Activated naive CD4-positive, alpha-beta T cell treated with Interleukin-2 at 50 U/mL for 16 hours (primary cell): ENCODE data around the gene TARBP2.
"Not testable (repeated sequence)": the region's sequence is repeated elsewhere in the genome, so short reads cannot be mapped to it uniquely, and the experiment has no call there.

Source experiments
- DNase-seq: peaks from one replicate; pipeline ENCODE4 v3.0.0-alpha.2; 2020

Gene TARBP2

DNA sequence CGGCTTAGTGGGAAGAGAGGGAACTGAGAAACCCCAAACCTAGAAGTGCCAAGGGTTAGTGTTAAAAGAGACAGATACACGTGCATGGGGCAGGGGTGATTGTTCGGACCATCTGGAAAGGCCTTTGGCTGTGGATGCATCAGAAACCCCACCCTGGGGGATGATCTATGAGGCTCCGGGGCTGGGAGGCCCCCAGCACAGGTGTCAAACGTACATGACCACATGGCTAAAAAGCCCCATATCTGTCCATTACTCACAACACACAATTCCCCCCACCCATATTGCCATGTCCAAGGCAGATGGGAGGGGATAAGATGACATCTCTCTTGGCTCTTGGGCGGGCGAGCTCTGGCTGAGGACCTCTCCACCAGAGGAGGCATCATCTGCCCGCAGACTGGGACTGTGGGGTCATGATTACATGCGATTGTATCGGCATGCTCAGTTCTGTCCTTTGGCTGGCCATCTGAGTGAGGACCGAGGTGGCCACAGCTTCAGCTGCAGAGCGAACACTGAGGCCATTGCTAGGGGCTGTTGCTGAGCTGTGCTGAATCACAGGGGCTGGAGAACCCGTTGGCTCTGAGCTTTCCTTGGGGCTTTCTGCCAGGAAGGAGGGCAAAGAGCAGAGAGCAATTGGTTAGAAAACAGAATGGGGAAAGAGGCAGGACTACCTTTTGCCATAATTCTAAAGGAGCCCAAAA is 15.8 kb downstream of the TARBP2 start:
- DNase-seq = no peak

DNA sequence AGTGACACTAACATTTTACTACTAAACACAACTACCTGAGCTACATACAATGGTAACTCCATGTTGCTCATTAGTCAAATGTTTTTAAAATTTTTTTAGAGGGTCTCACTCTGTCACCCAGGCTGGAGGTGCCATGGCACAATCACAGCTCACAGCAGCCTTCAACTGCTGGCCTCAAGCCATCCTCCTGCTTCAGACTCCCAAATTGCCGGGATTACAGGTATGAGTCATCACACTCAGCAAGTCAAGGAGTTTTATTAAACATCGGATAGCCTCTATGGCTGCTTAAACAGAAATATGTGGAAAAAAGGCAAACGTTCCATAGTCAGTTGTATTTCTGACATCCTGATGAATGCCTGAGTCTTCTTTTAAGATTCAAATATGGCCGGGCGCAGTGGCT is 17.3 kb downstream of the TARBP2 start:
- no peak for DNase-seq

DNA sequence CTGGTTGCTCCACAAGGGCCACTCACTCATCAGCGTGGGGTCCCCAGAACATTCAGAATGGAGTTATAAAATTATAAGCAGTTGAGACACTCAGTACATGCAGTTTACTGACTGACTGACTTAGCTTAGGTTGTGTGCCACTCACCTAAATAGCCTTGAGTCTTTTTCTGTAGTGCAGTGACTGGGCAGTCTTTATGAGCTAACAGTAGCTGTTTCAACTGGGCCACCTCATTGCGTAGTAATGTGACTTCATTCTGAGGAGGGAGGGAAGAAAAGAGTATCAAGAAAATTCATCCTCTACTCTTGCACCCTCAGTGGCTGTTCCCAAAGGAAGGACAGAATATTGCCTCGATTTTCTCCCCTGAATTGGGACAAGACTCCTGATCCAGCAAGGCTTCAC is 22.0 kb downstream of the TARBP2 start:
- DNase-seq = no peak

DNA sequence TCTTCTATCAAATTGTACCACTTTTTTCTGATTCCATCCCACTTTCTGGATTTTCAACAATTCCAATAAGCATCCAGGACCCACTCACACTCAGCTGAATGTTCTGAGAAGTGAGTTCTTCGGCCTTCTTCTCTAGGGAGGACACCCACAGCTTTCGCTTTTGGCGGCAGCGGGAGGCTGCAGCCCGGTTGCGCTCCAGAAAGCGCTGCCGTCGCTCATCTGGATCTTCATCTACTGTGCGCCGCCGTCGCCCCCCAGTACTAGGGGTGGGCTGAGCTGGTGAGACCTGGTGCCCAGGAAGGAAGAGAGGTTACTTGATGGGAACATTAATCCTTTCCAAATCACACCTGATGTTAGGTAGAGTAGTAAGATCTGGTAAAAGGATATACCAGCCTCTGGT is 23.4 kb downstream of the TARBP2 start:
- no peak for DNase-seq

DNA sequence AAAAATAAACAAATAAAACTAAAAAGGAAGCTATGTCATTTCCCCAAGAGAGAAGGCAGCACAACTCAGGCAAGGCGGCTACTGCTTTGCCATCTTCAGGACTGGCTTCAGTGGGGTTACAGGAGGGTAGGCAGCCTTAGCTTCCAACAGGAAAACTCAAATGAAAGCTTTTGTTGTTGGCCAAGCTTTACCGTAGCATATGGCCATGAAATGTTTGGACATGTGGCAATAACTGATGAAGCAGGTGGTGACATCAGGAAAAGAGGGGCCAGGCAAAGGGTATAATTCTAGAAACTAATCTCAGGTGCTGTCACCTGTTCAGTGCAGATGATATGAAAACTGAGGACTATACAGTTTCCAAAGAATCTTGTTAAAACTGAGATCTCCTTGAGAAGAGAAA is 29.0 kb downstream of the TARBP2 start:
- no peak for DNase-seq

DNA sequence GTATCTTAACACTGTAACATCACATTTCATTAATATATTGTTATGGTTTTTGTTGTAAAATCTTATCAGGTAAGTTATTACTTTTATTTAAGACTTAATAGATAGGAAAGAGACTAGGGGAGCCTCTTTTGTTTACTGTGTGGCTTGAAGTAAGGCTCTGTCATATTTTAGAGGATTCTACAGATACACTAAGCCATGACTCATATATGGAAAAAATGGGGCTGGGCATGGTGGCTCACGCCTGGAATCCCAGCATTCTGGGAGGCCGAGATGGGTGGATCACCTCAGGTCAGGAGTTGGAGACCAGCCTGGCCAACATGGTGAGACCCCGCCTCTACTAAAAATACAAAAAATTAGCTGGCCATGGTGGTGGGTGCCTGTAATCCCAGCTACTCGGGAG is 29.8 kb downstream of the TARBP2 start:
- no peak for DNase-seq

DNA sequence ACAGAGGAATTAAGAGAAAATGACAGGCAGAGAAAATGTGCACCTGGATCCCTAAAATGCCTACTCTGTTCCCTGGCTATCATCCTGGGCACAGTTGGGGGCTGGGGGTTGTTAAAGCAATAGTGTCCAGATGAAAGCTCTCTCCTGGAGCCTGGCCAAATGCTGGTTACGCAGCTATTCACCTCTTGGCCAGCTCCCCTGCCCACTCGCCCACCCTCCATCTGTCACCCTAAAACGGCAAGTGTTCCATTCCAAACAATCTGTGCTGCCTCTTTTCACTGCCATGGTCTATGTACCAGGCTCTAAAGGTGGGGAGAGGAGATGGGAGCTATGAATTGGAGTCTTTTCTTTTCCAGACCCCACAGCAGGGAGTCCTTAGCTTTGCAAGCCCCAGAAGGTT is 30.9 kb downstream of the TARBP2 start:
- no peak for DNase-seq

DNA sequence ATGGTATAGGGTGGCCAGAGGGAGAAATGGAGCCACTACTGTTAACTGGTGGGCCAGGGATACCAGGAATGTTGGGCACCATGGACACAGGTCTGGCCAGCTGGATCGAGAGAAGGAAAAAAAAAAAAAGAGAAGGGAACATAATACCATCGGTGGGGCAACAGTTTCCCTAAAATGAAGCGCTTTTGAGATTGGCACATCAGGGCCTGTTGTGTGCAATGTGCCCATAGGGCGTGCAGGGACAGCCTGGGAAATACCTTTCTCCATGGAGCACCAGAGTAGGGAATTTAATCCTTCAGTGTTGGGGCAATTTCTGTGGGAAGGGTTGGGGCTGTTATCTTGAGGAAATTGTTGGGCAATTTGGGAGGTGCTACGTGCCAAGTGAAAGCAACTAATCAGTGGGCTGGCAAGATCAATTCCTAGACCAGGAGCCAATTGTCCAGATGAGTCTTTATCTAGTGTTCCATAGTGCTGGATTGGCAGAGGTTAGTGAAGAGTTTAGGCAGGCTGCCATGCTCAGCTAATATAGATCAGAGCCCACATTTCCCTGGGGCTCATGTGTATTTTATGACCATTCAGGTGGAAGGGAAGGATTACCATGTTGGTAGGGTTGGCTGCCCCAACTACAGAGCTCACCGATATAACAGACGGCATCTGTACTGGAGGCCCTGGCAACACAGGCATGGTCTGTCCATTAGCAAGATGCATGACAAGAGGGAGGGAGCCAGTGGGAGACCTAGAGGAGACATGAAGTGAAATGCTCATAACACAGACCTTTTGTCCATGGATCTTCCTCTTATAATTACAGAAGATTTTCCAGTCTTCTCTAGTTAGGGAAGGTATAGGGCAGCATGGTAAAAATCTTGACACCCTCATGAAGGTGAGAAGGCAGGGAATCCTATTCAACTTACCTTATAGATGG is 31.7 kb downstream of the TARBP2 start:
- DNase-seq = no peak

DNA sequence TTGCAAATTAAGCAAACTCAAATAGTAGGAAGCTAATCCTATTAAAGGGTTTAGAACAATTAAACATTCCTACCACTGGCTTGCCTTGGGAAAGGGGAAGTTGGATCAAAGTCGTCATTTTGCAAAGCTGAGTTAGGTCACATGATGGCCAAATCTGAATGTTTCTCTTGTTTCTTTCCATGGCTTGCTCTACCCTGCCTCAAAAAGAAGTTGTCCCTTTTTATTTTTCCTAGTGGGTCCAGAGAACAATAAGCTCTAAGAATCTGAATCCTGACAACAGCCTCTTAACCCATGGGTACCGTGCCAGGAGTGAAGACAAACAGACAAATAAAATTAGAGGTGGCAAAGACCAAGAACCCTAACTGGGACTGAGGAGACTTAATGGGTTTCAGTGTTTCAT is 32.4 kb downstream of the TARBP2 start:
- no peak for DNase-seq

DNA sequence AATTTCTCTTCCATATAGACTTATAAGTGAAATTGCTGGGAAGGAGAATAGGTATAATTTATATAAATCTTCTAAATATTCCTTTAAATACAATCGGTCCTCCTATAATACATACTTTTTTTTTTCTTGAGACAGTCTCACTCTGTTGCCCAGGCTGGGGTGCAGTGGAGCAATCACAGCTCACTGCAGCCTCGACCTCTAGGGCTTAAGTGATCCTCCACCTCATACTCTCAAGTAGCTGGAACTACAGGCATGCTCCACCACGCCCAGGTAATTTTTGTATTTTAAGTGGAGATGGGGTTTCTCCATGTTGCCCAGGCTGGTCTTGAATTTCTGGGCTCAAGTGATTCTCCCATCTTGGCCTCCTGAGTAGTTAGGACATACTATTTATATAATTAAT is 35.9 kb downstream of the TARBP2 start:
- no peak for DNase-seq

DNA sequence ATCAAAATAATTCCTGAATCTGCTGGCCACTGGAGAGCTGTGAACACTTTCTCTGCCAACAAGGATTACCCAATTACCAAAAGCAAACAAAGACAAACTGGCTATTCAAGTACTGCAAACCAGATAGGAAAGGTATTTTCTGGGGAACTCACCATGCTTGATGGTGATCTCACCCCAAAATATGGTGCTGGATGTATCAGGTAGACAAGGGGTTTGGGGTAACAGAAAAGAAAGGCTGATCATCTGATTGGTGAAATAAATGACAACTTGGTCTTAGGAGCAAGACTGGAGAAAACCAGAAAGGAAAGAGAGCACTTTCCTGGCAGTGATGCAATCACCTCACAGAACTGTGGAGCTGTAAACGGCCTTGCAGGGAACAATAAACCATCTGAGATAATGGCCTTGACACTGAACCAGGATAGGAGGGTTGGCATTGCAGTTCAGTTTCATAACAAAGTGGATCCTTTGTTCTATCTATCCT is 37.2 kb downstream of the TARBP2 start:
- no peak for DNase-seq

DNA sequence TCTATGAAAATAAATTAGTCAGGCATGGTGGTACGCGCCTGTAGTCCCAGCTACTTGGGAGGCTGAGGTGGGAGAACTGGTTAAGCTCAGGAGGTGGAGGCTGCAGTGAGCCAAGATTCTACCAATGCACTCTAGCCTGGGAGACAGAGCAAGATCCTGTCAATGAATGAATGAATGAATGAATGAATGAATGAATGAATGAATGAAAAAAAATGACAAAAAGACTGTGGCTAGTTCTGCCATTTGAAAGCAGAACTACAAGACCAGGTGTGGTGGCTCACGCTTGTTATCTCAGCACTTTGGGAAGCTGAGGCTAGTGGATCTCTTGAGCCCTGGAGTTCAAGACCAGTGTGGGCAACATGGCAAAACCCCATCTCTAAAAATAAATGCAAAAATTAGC is 38.4 kb downstream of the TARBP2 start:
- DNase-seq = no peak

DNA sequence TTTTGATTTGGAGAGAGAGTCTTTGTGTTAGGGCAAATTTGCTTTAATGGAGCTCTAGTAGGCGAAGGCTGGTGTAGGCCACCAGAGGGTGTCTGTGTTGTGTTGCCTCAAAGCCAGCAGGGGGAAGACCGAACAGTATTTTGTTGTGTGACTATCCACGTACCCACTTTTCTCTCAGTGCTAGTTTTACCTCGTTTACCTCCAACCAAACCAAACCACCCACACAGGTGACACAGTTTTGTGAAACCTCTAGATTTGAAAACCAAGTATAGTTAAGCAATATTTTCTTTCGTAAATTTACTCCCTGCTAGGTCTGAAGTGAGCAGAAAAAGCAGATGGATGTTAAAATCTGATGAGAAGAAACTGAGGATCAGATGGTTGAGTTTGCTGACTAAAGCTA is 42.5 kb downstream of the TARBP2 start:
- peak; percentile 50 for DNase-seq

DNA sequence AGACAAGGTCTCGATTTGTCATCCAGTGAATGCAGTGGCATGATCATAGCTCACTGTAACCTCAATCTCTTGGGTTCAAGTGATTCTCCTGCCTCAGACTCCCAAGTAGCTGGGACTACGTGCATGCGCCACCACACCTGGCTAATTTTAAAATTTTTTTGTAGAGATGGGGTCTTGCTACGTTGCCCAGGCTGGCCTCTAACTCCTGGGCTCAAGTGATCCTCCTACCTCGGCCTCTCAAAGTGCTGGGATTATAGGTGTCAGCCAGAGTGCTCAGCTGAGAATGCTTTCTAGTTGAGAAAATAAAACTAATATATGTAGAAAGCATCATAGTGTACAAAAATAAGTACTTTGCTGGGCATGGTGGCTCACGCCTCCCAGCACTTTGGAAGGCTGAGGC is 47.3 kb downstream of the TARBP2 start:
- not testable (repeated sequence) for DNase-seq

DNA sequence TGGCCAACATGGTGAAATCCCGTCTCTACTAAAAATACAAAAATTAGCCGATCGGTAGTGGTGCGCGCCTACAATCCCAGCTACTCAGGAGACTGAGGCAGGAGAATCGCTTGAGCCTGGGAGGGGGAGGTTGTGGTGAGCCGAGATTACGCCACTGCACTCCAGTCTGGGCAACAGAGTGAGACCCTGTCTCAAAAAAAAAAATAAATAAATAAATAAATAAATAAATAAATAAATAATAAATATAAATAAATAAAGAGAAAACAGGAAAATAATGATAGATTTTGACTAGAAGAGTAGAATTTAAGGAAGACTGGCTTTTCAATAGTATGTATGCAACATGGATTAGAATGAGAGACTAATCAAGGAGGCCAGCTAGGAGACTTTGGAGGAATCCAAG is 49.0 kb downstream of the TARBP2 start:
- DNase-seq = not testable (repeated sequence)

DNA sequence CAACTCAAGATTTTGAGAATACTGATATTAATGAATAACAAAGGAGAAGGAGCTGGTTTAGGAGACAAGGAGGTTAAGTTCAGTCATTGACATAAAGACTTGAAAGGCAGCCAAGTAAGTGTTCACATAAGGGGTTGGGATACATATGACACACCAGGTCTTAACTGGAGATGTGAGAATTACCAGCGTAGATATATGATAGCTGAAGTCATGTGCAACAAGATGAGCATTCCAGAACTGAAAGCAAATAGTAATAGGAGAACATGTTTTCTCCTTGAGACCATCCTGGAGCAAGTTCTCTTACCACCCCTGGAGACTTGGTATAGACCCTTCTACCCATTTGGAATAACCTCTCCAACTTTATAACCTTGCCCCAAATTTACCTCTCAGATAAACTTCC is 49.5 kb downstream of the TARBP2 start:
- no peak for DNase-seq

DNA sequence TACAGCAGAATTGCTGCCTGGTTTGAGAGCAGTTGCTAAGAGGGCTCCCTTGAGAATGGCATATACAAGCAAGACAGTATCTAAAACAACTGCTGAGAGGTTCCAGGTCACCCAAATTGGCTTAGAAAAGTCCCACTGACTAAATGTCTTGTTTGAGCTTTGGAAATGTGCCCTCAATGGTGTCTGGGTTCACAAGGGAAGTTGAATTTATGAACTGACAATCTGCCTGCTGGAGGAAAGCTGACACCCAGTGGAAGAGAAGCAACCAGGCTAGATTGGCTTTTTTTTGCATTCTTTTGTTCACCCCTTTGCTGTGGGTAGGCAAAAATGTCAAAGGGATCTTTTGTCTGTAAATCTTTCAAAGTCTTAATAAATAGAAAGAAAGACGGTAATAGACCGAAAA is 50.8 kb downstream of the TARBP2 start:
- DNase-seq = no peak

DNA sequence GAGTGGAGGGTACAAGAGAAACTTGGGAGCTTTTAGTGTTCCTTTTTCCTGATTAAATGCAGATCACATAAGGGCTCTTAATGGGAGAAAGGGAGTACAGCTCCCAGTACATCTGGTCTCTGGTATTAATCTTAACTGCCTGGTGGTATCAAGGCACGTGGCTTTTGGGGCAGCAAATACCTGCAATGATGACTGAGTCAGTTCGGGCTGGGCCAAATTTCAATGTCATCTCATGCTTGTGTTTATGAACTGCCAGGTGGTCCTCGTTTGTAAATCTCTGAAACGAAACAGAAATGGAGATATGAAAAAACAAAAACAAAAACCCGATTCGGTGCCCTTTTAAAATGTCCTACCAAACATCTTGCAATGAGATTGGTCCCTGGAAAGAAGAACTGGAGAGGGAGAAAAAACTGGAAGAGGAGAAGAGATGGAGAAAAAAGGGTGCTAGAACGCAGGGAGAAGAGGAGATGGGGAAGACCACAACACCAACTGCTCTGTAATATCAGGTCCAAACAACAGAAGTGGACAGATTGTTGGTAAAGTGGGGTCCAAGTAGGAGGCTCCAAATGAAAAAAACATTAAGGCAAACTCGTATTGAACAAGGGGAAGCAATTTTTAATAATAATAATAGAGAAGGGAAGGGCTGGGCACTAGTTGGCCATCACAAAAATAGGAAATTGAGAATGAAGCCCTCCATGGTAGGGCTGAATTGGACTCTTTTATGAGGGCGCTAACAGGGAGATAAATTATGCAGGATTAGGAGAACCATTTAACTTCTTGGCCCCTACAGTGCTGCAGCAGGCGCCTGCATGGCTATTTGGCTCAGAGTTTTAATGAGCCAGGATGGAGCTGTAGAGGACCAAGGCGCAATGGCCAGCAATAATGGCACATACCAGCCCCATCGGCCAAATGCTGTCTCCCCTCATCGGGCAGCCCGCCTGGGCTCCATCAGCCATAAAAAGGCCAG is 51.6 kb downstream of the TARBP2 start:
- DNase-seq = no peak
